Right lung (tissue), 5 donors: ENCODE measurements around the gene RNF31. TPM values are rescaled to one million over a fixed set of nuclear protein-coding genes. Genes with fewer than 3 reads are reported as not detected.

Experiments used
- DNase-seq, 2 donors: peaks; one replicate each; pipeline ENCODE4 v3.0.0-alpha.2; 2013
- polyA plus RNA-seq, 5 donors: library from polyadenylated mRNA; unstranded; fragments of 120-200 nt; gene quantifications; one replicate each; pipeline versions ENCODE4 v1.2.1 to v1.2.3, GENCODE V29; 2013; ENCODE audit warnings: inconsistent platforms in 1 of 5, low replicate concordance in 1 of 5; ENCODE audit not compliant: insufficient read length in 5 of 5, insufficient read depth in 1 of 5

Gene RNF31
- polyA plus RNA-seq, 5 donors: 42.8 to 60.2 (median 55.7) TPM

DNA sequence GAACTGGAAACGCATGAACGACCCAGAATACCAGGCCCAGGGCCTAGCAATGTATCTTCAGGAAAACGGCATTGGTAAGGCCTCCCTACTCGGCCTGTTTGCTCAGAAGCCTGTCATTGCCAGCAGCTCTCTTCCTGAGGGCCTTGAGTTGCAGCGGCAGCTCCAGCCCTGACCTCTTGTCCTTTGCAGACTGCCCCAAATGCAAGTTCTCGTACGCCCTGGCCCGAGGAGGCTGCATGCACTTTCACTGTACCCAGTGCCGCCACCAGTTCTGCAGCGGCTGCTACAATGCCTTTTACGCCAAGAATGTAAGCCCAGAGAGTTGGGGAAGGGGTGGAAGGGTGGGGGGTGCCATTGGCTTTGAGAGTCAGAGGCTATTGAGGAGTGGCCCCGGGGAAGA is 10.0 kb downstream of the RNF31 start:
- DNase-seq: no peak

- DNase-seq: no peak
These were observed 12.6 kb downstream of the RNF31 start for GRCh38 chr14:24159777-24160498.

GRCh38 chr14:24160499-24160849 is 13.2 kb downstream of the RNF31 start:
- no peak for DNase-seq

GRCh38 chr14:24160850-24161804 is 13.8 kb downstream of the RNF31 start, which contains the start of gene IRF9:
IRF9 (plus strand) TSS chr14:24161265; CDS start chr14:24162145, 880 bp downstream.
- peak; percentile 90 to 94 for DNase-seq

GRCh38 chr14:24162093-24162492 is 14.8 kb downstream of the RNF31 start:
- DNase-seq: no peak

GRCh38 chr14:24164518-24164991 is 17.3 kb downstream of the RNF31 start:
- DNase-seq: no peak

- no peak for DNase-seq
These were observed 18.5 kb downstream of the RNF31 start for GRCh38 chr14:24165785-24166184.

DNA sequence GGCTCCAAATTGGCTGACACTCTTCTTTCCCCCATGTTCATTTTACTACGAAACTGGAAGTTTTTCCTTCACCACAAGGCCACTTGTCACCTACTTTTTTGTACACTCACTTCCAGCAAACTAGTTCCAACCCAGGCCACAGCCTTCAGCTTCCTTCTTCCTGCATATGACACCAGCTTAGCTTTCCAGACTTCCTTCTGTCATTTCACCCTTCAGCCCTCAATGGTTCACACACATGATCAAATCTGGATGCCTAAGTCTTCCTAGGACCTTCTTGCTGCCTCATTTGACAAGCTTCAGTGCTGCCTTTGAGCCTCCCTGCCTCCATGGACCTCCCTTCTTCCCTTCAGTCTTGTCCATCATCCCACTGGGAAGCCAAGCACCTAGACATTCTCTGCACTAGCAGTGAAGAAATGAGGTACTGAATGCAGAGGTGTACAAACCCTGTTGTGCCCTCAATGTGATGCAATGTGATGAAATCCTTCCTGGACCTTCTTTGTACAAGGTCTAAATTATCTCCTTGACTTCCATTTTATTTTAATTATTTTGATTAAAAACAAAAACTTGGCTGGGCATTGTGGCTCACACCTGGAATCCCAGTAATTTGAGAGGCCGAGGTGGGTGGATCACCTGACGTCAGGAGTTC is 20.3 kb downstream of the RNF31 start:
- DNase-seq: no peak

DNA sequence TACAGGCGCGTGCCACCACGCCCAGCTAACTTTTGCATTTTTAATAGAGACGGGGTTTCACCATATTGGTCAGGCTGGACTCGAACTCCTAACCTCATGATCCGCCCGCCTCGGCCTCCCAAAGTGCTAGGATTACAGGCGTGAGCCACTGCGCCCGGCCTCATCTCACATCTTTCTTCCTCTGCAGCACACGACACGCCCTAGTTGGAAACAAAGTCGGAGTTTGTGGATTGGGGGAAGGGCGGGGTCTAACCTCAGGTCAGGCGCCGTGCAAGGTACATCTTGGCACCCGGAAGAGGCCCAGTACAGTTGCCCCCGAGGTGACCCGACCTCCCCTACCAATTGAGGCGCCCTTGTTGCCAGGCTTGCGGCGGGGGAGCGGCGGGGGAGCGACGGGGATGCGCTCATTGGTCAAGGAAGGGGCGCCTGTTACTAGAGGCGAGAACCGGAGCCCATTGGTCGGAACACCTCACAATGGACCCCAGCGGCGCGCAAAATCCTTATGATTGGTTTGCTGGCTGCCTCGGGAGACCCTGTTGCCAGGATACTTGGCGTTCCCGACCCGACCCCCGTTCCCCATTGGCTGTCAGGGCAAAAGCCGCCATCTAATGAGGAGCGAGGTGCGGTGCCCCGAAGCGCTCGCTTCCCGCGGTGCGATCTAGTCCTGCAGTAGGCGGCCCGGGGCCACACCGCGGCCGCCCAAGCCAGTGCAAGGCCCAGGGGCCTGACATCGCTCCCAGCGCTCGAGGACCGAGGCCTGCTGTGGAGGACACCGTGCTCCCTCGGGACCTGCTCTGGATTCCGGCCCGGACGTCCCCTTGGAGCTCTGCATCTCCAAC is 24.3 kb downstream of the RNF31 start, which contains the start of gene REC8:
REC8 (plus strand) TSS at position 659 of the 839 bp plus-strand sequence. CDS start 473 bp downstream, outside the sequence.
- peak; percentile 85 for DNase-seq

GRCh38 chr14:24172261-24172860 is 25.1 kb downstream of the RNF31 start:
- DNase-seq: no peak

- no peak for DNase-seq
These were observed 25.6 kb downstream of the RNF31 start for GRCh38 chr14:24172871-24173281.

DNA sequence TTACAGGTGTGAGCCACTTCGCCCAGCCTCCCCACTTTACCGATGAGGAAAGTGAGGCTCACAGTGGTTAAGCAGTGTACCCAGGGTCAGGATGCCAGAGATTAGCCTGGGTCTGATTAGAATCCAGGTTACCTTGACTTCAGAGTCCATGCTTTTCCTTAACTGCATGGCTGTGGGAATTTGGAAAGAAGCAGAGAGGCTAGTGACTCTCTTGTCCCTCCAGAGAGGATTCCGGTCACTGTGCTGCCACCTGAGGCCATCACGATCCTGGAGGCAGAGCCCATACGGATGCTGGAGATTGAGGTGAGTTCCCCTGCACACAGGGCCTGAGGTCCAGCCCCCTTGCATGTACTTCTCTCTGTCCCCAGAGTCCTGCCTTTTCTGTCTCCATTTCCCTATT is 29.3 kb downstream of the RNF31 start:
- DNase-seq: no peak

DNA sequence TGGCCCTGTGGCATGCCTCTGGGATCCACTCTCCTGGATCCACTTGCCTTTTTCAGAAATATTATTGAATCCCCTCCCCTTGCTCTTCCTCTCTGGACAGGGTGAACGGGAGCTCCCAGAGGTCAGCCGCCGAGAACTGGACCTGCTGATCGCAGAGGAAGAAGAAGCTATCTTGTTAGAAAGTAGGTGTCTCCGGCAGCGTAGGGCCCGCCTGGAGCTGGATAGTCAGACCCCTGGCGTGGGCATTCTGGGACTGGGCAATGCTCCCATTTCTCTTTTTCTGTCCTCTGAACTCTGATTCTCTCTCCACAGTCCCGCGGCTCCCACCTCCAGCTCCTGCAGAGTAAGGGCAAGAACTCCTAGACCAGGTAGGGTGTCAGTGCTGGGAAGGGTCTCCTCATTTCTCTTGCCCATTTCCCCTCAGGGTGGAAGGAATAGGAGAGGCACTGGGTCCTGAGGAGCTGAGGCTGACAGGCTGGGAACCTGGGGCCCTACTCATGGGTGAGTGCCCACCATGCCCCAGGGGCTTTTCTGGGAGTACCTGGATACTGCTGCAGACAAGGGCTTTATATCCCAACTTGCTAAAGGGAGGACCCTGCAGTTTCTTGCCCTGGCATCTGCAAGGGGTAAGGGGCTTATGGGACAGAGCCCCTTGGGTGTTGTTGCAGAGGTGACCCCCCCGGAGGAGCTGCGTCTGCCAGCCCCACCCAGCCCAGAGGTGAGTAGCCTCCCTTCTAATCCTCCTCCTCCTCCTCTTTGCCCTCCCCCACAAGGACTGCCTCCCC is 29.9 kb downstream of the RNF31 start:
- DNase-seq: no peak

DNA sequence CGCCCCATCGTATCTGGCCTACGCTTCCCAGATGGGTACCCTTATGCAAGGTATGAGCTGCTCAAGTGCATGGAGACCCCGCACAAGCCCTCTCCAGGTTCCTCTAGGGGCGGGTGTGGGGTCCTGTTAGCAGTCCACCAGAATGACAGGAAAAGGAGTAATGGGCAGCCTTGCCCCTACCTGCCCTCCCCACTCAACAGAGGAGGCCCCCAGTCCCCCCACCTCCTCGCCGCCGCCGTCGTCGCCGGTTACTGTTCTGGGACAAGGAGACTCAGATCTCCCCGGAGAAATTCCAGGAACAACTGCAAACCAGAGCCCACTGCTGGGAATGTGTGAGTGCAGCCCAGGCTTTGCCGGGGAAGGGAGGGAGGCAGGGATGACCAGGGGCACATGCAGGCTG is 30.6 kb downstream of the RNF31 start:
- no peak for DNase-seq

- no peak for DNase-seq
These were observed 31.3 kb downstream of the RNF31 start for GRCh38 chr14:24178399-24179178.

- DNase-seq: no peak
These were observed 32.1 kb downstream of the RNF31 start for GRCh38 chr14:24179294-24179960.

DNA sequence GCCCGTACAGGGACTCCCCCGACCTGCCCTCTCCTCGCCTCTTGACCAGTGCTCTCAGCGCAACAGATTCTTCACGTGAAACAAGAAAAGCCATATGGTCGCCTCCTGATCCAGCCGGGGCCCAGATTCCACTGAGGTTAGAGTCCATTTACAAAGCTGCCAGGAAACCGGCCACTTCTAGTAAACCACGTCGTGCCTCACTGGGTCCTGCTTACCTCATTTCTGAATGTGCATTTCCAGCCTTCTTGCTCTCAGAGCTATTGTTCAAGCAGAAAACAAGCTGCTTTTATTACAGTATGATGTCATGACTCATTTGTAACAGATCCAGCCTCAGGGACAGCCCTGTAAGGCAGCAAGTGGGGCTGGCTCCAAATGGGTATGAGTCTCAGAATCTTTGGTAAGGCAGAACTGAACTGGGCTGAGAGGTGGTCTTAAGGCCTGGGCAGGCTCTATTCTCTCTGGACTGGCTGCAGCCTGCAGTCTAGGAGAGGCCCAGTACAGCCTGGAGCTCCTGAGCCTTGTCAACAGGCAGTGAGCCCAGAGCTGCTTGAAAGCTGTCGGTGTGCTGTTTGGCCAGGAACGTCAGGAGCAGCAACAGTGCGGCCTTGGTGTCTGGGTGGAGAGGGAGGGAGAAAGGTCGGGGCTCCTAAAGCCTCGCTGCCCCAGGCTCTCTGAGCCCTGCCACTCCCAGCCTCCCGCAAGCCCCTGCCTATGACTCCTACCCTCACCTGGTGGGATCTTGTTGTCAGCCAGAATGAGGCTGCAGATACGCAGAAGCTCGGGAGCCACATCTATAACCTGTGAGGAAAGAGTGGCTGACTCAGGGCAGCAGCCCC is 32.9 kb downstream of the RNF31 start:
- DNase-seq: no peak
